Superior temporal gyrus (tissue), 1 donor: ENCODE measurements around the gene SRRM2.
"Not testable (repeated sequence)": the region's sequence is repeated elsewhere in the genome, so short reads cannot be mapped to it uniquely, and the experiment has no call there.

Experiments
- DNase-seq: peaks from one replicate; pipeline ENCODE4 v3.0.0-alpha.2; 2016; ENCODE audit errors: extremely low spot score

Gene SRRM2

DNA sequence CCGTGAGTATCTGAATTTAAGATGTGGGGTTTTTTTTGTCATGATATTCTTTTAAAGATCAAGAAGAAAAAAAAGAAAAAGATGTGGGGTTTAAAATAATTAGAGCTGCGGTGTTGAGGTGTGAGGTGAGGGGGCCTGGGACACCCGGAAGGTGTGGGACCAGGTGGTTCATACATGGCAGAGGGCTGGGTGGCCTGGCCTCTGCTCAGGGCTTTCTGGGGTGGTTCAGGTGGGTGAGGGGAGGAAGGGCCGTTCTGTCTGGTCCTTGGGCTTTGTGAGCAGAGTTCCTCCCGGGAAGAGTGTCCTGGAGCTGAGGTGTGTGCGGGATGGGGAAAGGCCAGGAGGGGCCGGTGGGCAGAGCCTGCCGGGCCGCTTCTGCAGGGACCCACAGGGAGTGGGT lies 37.4 kb upstream of the SRRM2 start:
- DNase-seq: no peak

DNA sequence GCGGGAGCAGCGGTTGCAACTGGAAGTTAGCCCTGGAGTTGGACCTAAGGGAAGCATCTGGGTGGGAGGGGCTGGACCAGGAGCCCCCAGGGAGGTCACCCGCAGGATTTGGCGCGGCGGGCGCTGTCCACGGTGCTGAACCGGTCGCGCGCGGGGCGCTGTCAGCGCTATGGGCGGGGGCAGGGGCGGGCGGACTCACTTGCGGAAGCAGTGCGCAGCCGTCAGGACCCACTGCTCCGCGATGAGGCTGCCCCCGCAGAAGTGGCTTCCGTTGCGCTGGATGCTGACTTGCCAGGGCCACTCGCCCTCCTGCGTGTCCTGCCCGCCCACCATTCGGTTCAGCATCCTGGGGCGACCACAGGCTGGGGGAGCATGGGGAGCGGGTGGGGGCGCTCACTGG lies 36.9 kb upstream of the SRRM2 start:
- peak; percentile 16 for DNase-seq

DNA sequence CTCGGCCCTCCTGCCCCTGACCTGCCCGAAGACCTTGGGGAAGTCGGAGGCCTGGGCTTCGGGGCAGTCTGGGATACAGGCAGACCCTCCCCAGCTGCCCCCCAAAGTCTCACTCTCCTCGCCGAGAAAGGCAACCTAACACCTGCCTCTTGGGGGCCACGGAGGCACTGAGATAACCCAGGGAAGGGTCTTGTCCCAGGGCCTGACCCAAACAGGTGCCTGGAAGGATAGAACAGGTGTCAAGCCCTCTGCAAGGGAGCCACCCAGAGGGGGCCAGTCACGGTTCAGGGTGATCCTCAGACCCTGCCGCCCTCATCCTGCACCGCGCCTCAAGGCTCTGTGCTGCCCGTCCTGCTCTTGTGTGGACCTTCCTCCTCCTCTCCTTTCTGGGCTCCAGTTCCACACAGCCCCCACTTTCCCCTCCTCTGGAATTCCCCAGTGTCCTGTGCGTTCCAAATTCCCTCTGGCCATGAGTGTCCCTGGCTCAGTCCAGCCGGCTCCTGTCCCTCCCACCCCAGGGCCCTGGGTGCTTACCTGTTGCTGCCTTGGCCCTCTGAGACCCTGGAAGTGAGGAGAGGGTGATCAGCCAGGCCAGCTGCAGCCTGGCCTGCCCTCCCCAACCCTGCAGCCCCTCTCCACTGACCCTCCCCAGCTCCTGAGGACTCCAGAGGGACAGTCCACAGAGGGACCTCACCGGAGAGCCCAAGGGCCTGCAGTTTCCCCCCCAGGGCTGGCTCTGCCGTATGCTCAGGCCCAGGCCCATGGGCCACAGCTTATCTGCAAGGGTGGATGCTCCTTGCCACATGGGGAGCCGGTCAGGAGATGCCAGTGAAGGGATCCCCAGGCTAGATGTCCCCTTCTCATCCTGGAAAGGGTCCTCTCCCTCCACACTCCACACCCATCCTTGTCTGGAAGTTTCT lies 36.2 kb upstream of the SRRM2 start:
- no peak for DNase-seq

DNA sequence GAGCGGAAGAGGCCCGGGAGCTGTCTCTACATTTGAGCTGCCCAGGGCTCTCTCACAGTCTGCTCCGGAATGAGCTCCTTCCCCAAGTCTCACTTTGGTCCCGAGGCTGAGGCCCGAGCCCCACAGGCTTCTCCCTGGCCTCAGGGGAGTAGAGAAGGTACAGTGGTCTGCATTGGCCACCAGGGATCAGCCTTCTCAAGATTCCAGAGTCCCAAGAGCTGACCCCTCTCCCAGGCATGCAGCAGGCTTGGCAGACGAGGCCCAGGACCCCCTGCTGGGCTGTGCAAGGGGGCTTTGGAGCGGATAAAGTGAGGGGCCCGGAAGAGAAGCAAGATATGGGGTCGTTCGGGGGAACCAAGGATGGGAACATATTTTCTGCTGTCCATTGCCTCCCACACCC lies 35.5 kb upstream of the SRRM2 start:
- no peak for DNase-seq

DNA sequence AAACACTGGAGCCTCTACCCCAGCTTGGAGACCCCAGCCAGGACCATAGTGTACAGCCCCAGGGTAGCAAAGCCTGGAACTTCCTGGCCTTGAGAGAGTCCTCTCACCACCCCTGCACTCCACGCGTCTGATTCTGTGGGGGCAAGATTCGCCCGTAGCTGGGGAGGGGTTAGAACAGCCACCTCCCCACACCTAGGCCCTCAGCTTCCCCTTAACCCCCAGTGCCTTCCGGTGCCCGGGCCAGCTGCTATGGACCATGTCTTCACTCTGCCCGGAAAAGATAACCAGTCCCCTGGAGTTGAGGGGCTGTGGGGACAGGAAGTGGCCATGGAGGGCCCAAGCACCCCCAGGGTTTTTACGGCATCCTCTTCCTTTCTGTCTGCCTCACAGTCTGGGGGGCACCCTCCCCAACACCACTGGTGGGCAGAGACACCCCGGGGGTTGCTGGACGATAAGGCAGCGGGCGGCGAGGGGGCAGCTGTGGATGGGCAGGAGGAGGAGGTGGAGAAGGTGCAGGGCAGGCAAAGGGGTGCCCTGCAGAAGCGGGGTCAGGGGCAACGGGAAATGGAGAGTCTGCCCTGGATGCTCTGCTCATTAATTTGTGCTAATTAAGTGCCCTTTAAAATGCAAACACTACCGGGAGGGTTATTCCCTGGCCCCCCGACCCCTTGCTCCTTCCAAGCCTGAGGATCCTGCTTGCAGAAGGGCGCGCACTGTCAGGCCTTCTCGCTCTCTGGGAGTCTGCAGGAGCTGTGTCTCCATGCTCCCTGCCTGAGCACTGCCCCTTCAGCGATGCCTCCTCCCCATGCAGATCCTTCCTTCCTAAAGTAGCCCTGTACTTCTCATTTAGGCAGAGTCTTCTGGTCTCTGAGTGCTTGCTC lies 34.8 kb upstream of the SRRM2 start:
- no peak for DNase-seq

DNA sequence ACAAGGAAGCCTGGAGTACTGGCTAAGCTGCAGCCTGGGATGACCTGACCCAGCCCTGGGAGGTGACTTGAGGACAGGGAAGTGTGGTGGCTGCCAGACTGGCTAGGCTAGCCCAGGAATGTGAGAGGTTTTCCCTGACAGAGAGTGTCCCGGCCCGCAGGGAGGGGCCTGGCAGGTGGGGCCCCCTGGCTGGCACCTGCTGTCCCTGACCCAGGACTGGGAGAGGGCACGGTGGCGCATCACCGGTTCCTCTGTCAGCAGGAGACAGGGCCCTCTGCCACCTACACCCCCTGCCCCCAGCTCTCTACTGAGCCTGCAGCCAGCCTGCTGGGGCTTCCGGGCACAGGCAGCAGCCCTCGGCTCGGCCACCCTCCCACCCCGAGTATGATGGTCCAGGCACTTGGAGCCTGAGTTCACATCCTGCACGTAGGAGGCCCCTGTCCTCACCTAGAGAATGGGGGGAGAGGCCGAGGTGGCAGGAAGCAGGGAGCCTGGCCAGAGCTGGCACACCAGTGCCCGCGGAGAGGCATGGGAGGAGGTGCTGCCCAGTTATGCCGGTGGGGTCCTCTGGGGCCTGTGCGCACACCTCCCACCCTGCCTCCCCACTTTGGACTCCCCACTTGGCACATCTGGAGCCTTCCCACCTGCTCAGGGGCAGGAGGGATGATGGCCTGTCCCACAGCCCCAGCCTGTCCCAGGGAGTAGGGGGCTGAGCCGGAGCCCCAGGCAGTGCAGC lies 32.9 kb upstream of the SRRM2 start:
- DNase-seq: no peak

DNA sequence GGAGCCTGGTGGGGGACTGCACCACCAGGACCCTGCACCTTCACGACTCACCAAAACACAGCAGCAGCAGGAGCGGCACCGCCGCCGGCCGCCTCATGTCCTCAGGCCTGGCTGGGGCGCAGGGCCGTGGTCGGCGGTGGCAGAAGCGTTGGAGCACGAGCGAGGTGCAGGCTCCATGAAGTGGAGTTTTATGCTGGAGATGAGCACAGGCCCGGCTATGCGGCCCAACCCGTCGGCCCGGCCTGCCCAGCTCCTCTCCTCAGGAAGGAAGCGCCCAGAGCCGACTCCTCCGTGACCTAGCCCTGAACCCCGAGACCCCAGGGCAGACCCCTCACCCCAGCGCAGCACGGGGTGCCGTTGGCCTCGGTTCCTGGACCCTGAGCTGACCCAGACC lies 32.4 kb upstream of the SRRM2 start, which contains the start of gene PRSS27:
TSS of gene PRSS27 (minus strand) at position 161 of the 394 bp plus-strand sequence. CDS start at position 97, 64 bp downstream.
- no peak for DNase-seq

DNA sequence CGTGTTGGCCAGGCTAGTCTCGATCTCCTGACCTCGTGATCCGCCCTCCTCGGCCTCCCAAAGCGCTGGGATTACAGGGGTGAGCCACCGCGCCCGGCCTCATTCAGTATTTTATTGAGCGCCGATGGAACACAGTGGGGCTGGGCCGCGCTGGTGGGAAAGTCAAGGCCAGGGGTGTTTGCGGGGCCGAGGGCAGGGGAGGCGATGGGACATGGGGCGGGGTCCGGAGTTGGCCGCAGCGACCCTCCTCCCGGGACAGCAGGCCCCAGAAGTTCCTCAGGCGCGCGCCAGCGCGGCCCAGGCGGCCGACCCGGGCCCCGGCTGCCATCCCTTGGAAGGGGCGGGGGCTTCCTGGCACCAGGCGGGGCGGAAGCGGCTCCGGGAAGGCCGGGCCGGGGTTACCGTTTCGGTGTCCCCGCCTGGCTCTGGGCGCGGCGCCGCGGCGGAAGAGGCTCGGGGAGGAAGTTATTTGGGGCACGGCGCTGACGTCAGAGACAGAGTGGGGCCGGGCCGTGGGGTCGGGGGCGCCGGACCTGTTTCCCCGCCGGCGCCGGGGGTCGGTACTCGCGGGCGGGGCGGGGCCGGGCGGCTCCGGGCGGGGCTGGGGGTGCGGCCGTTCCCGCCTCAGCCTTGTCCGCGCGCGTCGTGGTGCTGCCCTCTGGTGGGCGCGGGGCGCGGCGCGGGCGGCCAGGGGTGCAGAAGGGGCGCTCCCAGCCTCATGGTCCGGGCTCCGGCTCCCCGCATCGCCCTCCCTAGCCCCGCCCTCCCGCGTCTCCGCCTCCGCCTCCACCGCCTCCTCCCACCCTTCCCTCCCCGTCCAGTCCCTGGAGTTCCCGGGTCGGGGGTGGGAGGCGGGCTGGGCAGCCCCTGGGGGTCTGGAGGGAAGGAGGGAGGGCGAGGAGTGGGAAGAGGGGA lies 31.5 kb upstream of the SRRM2 start:
- peak; percentile 41 for DNase-seq

DNA sequence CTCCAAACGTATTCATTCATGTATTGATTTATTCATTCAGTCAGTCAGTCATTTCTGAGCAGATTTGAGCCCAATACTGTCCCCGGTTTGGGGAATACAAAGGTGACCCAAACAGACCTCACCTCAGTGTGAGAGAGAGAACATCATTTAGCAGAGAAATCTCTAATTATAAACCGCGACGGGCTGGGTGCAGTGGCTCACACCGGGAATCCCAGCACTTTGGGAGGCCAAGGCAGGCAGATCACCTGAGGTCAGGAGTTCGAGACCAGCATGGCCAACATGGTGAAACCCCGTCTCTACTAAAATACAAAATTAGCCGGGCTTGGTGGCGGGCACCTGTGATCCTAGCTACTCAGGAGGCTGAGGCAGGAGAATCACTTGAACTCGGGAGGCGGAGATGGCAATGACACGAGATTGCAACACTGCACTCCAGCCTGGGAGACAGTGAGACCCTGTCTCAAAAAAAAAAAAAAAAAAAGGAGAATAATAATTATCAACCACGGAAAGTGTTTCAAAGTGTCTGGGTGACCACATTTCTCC lies 30.7 kb upstream of the SRRM2 start:
- DNase-seq: not testable (repeated sequence)

DNA sequence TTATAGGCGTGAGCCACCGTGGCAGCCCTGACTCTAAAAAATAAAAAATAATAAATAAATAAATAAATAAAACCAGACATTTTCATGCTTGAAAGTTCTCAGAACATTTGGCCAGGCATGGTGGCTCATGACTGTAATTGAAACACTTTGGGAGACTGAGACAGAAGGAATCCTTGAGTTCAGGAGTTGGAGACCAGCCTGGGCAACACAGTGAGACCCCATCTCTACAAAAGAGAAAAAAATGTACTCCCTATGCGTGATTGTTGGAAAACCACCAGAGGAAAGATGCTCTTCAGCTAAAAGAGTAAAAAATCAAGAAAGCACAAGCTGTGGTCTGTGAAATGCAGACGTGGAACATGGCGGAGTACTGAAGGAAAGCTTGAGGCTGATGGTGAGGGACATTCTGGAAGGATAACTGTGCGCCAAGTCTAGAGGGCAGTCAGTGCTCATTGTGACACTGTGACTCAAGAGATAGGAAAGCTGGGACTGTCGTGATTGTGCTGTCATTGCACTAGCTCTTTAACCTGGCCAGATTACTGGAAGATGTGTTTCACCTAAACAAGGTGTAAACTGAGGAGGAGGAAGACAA lies 28.3 kb upstream of the SRRM2 start:
- no peak for DNase-seq

DNA sequence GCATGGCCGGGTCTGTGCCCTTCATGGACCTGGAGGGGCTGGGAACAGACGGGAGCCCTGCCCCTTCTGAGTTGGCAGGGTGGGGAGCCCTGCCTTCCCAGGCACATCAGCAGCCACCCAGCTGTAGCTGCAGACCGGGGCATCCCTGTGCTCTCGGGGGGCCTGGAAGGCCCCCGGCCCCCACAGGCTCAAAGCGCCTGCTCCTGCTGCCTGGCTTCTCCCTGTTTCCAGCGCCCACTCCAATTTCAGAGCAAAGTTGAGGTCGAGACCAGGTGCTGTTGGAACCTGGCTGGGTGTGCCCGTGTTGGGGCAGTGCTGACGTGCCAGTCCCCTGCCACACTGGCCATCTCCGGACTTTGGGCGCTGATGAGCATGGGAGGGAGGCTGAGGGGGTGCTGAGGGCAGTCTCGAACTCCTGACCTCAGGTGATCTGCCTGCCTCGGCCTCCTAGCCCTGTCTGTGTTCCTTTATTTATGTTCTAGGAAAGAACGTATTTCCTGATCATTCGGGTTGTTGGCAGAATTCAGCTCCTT lies 27.6 kb upstream of the SRRM2 start:
- no peak for DNase-seq

DNA sequence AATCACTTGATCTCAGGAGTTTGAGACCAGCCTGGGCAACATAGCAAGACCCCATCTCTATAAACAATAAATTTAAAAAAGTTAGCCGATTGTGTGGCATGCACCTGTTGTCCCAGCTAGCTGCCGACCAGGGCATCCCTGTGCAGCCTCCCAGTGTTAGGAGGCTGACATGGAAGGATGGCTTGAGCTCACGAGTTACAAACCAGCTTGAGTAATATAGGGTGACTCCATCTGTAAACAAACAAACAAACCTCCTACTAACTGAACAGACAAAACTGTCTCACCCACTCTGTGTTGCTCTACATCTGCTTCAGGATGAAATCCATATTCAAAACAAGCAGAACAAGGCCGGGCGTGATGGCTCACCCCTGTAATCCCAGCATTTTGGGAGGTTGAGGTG lies 25.5 kb upstream of the SRRM2 start:
- DNase-seq: no peak

DNA sequence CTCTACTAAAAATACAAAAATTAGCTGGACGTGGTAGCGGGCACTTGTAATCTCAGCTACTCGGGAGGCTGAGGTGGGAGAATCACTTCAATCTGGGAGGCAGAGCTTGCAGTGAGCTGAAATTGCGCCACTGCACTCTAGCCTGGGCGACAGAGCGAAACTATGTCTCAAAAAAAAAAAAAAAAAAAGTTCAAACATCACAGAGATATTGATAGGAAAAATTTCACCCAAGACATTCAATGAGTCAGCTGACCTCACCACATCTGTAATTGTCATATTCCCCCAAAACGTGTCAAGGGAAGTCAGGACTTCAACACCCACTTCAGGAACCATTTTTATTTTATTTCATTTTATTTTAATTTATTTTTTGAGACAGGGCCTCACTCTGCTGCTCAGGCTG lies 24.4 kb upstream of the SRRM2 start:
- no peak for DNase-seq

DNA sequence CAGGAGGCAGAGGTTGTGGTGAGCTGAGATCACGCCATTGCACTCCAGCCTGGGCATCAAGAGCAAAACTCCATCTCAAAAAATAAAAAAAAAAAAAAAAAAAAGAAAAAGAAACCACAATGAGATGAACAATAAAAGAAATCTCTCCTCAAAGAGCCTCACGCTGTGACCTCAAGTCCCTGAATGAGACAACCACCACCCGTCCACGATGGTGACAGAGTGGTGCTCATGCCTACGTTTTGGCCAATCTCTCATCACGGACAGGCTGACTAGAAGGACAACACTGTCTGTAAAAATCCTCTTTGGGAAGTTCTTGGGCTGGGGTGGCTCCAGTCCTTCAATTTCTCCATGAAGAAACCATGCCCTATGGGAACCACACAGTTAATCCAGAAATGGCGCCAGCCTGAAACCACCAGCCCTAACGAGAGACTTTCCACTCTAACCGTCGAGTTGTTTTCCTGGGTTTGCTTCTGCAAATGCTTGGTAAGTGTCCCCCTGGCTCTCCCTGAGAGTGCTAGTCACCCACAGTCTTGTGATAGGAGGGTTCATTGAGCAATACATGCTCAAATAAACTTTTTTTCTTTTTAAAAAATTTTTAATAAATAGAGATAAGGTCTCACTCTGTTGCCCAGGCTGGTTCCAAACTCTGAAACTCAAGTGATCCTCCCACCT lies 17.5 kb upstream of the SRRM2 start:
- DNase-seq: no peak

DNA sequence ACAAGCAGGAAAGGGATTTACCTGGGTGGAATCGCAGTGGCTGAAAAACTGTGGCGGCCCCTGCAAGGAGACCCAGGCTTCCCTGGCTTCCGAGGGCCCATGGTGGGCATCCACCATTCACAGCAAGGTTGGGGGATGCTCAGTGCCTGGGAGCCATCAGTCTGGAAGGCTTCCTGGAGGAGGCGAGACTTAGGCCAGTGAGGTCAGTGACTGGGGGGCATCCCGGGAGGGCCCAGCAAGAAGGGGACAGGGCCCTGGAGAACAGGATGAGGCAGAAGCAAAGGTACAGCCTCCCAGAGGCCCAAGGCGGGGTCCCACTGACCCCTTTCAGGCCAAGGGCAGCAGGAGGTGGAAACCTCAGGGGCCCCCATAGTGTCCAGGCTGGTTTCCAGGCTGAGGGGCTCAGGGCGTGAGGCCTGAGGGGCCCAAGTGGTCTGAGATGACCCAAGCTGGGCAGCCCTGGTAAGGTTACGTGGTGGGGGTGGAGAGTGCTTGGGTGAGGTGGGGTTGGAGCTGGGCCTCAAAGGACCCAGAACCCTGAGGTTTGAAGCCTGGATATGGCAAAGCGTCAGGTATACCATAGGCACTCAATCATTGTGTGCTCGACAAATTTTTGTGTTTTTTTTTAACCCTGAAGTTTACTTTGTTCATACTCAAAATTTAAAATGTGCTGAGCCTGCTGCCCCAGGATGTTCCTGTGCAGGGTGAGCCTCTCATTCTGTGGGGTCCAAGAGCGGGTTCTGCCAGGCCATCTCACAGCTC lies 15.8 kb upstream of the SRRM2 start:
- DNase-seq: no peak

DNA sequence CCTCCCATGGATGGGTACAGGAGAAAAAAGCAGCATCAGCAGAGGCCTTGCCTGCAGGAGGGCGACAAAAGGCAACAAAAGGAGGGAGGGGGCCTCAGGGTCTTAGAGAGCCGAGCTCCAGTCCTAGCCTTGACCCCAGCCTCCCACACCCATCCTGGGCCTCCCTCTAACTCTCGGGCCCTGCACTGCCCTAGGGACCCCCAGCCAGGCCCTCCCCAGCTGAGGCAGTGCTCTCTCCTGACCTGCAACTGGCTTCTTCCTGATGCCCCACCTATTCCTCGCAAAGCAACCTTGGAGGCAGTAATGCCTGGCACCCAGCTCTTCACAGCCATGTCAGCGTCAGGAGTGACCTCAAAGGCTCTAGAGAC lies 15.2 kb upstream of the SRRM2 start:
- DNase-seq: no peak

DNA sequence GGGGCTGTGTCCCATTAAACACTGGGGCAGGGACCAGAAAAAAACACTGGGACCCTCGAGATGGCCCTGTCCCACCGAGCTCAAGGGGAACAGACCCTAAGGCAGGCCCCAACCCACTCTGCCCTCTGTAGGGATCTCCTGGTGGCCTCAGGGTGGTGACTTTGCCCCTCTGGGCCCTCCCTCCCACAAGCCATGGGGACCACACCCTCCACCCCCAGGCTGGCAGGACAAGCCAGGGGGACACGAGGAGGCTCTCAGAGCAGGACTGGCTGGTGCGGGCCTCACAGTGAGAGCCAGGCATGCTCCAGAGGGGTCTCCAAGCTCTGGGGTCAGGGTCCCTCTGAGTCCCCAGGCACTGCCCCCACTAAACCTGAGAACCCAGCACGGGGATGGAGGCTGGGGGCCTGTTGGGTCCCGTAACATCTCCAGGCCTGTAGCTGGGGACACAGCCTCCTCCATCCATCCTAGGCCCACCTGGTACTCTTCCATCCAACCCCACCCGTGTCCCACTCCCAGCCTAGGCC lies 14.5 kb upstream of the SRRM2 start:
- DNase-seq: no peak

DNA sequence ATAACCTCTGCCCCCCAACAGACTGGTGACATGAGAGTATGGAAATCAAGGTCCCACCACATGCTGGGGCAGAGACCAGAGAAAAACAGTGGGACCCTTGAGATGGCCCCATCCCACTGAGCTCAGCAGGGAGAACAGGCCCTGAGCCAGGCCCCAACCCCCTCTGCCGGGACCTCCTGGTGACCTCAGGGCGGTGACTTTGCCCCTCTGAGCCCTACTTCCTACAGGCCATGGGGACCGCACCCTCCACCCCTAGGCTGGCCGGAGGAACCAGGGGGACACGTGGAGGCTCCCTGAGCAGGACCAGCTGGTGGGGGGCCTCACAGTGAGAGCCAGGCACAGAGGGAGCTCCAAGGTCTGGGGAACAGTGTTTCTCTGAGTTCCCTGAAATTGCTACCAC lies 13.8 kb upstream of the SRRM2 start:
- DNase-seq: no peak
